AG04449 (cell line): Measurements from ENCODE around the gene CDK8.

Experiments
- CTCF ChIA-PET: fragments of 350-600 bp; formaldehyde crosslinking; extraction: SDS; loops from one replicate; lab custom pipeline; 2021; ENCODE audit warnings: antibody characterized with exemption; lab: Yijun Ruan, JAX
- POLR2A ChIA-PET: fragments of 400-600, 350-600 bp; formaldehyde crosslinking; extraction: SDS; loops from one replicate; lab custom pipeline; 2020; ENCODE audit warnings: antibody characterized with exemption, inconsistent platforms; lab: Yijun Ruan, JAX
- DNase-seq: peaks from one replicate; pipeline ENCODE4 v3.0.0-alpha.2; 2010; ENCODE audit warnings: low read depth, low spot score
- H3K4me3 ChIP-seq: 2 replicates; pipeline ENCODE4 v1.5.1; 2011; ENCODE audit warnings: low read depth, mild to moderate bottlenecking, control low read depth, low read length
- TF ChIP-seq, protein P1 (sequence below): IDR thresholded peaks from one replicate; pipeline ENCODE4 v1.5.1; 2011; ENCODE audit warnings: mild to moderate bottlenecking, moderate library complexity, low read length, control low read depth, inconsistent platforms; ENCODE audit not compliant: insufficient read depth; ENCODE audit errors: missing control alignments

The CDK8 gene

DNA sequence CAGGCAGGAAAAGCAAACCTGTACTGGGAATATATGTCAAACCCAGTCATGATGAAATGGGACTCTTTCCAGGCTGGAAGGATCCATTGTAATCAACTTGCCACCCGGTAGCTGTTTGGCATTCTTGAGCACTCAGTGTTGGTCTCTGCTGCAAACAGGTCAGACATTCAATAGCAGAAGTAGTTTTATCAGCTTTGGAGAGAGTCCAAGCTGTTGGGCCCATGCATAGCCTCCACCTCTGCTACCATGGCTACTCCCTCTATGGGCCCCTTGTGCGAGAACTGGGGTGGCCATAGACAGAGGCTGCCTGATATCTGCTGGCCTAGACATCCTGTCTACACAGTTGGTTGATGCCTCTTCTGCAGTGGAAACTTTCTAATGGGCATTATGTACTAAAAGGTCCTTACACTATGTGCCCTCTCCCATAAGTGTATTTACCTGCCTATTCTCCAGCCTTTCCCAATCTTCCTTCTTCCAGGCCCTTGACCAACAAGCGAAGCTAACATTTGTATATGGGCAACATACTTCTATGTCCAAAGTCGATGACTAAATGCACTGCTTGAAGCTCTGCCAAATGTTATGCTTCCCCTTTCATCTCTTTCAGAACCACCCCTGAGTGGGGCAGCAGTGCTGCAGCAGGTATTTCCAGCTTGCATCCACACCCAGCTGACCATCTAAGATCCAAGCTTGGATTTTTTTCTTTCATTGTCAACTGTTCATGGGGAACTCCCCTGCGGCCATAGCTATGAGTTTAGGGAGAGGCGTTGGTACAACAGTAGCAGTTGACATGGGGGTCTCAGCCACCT, 26.6 kb upstream of the CDK8 start:
- ChIA-PET CTCF (interaction anchor here (1.9 kb wide), 1 partner anchor 10 kb away, joined by 7 read pairs; no protein-coding TSS in a partner anchor), POLR2A (no interaction called here)
- H3K4me3 ChIP-seq, result no peak overlapping the region
- TF ChIP-seq, protein P1, sequence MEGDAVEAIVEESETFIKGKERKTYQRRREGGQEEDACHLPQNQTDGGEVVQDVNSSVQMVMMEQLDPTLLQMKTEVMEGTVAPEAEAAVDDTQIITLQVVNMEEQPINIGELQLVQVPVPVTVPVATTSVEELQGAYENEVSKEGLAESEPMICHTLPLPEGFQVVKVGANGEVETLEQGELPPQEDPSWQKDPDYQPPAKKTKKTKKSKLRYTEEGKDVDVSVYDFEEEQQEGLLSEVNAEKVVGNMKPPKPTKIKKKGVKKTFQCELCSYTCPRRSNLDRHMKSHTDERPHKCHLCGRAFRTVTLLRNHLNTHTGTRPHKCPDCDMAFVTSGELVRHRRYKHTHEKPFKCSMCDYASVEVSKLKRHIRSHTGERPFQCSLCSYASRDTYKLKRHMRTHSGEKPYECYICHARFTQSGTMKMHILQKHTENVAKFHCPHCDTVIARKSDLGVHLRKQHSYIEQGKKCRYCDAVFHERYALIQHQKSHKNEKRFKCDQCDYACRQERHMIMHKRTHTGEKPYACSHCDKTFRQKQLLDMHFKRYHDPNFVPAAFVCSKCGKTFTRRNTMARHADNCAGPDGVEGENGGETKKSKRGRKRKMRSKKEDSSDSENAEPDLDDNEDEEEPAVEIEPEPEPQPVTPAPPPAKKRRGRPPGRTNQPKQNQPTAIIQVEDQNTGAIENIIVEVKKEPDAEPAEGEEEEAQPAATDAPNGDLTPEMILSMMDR, result no peak
- DNase-seq, result no peak

- ChIA-PET POLR2A (no interaction called here), CTCF (interaction anchor here (1.9 kb wide), 1 partner anchor 9 kb away, joined by 7 read pairs; no protein-coding TSS in a partner anchor)
- TF ChIP-seq, protein P1, result no peak
- H3K4me3 ChIP-seq, result no peak overlapping the region
- no peak for DNase-seq
Measured at GRCh38 chr13:26228096-26228495, 25.8 kb upstream of the CDK8 start.

DNA sequence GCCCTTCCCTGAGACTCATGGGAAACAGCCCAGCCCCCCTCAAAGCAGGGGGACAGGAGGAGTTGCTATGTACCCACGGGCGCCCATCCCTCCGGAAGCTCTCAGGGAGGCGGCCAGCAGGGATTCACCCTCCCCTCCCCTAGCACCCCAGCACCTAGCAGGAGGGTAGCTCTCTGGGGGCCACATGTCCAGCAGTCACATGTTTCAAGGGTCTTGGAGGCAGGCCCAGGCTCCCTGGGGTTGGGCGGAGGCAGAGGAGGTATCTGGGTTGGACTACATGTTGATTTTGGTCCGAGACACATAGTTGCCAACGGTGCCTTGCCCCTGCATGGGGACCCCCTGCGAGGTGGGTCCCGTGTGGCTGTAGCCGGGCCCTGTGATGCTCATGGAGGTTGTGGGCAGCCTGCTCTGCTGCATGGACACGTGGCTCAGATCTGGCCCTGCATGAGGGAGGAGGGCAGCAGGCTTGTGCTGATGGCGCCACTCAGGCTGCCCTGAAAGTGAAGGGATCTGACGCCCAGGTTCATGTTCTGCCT, 24.8 kb upstream of the CDK8 start:
- ChIA-PET POLR2A (no interaction called here), CTCF (interaction anchor here (1.2 kb wide), 1 partner anchor 267 kb away, joined by 3 read pairs; no protein-coding TSS in a partner anchor)
- no peak for DNase-seq
- H3K4me3 ChIP-seq, result no peak overlapping the region
- TF ChIP-seq, protein P1, result no peak

DNA sequence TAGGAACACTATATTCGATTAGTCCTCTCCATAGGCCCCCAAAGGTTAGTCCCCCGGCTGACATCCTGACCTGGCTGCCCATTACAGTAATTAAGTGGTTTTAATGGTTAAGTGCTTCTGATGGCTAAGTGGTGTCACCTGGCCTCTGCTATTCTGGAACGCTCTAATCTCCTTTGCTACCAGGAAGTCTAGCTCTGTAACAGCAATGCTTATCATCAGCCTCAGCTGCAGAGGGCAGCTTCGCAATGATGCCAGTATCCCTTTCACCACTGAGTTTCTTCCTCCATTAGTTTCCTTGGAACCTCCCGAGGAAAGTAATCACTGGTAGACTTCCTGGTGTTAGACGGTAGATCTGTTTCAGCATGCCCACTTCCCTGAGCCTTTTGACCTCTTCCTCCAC, 23.2 kb upstream of the CDK8 start:
- TF ChIP-seq, protein P1, result no peak
- no peak for DNase-seq
- POLR2A ChIA-PET, result no interaction called here

GRCh38 chr13:26236296-26236695, 17.6 kb upstream of the CDK8 start:
- ChIA-PET POLR2A (interaction anchor here (1.1 kb wide), 1 partner anchor 14 kb away, joined by 3 read pairs; the partner anchor contains the start of gene RNF6), CTCF (interaction anchor here (1.1 to 1.7 kb wide), 3 partner anchors 9 to 50 kb away, joined by 3 to 7 read pairs (median 3); no protein-coding TSS in a partner anchor)
- no peak for DNase-seq
- TF ChIP-seq, protein P1, result no peak
- no peak overlapping the region for H3K4me3 ChIP-seq

More for the DNA sequence above, 23.2 kb upstream of the CDK8 start:
- H3K4me3 ChIP-seq, result no peak overlapping the region
- CTCF ChIA-PET, result no interaction called here

DNA sequence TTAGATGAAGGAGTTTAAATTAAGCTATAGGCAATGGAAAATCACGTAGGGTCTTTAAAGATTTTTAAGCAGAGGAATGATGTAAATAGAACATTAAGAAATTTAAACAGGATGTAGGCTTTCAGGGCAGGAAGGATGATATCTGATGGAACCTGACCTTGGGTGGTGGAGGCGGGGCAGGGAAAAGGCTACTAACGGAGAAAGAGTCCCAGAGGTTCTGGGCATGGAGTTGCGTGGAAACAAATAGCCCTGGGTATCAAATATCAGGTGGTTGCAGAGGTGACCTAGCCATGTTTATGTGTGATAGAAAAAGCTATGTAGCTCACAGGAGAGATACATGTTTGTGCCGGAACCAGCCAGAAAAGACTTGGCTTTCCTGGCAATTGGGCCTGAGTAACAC, 7.8 kb upstream of the CDK8 start:
- DNase-seq, result no peak
- TF ChIP-seq, protein P1, result no peak
- no peak overlapping the region for H3K4me3 ChIP-seq
- CTCF ChIA-PET, result interaction anchor here (1.0 to 1.5 kb wide), 2 partner anchors 9 to 10 kb away, joined by 3 to 4 read pairs; no protein-coding TSS in a partner anchor
- POLR2A ChIA-PET, result no interaction called here
